HG03469 (cell line): Measurements from ENCODE around the gene FNDC3B.
A peak's percentile ranks its signal among the peaks of the same experiment; 100 is the strongest.
"Not testable (repeated sequence)": the region's sequence is repeated elsewhere in the genome, so short reads cannot be mapped to it uniquely, and the experiment has no call there.

Experiments used
- ATAC-seq: cut with Tn5 transposase; IDR thresholded peaks from one replicate; pipeline ENCODE4 v1.9.1; 2021; ENCODE audit warnings: mild to moderate bottlenecking, moderate library complexity, moderate number of reproducible peaks; ENCODE audit not compliant: unreplicated experiment

FNDC3B gene

DNA sequence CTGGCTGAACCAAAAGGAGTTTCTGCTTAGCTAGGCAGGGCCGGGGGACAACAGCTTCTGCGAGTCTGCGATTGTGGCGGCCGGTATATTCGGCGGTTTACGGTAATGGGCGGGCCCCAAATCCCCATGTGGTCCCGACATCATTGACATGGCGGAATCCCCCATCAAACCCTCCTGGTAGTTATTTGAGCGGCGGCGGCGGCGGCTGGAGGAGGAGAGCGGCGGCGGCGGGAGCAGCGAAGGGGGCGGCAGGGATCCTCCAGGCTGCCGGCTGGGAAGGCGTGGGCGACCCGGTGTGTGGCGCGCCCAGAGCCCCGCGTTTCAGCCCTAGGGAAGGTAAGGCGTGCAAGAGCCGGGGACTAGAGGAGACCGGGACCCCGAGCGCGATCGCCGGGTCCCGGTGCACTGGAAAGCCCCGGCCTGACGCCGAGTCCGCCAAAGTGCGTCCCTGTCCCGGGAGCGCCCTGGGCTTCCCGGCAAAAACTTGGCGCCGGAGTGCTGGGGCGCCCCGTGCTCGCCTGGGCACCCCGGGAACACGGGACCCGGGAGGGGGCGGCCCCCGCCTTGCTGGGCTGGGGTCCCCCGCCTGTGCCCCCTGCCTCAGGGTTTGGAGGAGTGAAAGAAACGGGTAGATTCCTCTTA is at the start of gene FNDC3B:
Gene FNDC3B, plus strand, starts transcription at position 143 of the 642 bp plus-strand sequence. CDS start 72,902 bp downstream, outside the sequence.
- peak; percentile 55 for ATAC-seq

GRCh38 chr3:171990239-171990638 is 49.1 kb upstream of the FNDC3B start:
- not testable (repeated sequence) for ATAC-seq

GRCh38 chr3:171991166-171991565 is 48.2 kb upstream of the FNDC3B start:
- no peak for ATAC-seq

- ATAC-seq, result no peak
Observed at GRCh38 chr3:171994646-171995428, 44.5 kb upstream of the FNDC3B start.

- no peak for ATAC-seq
Observed at GRCh38 chr3:171995486-171995885, 43.9 kb upstream of the FNDC3B start.

GRCh38 chr3:171996178-171996817 is 43.1 kb upstream of the FNDC3B start:
- ATAC-seq, result no peak

DNA sequence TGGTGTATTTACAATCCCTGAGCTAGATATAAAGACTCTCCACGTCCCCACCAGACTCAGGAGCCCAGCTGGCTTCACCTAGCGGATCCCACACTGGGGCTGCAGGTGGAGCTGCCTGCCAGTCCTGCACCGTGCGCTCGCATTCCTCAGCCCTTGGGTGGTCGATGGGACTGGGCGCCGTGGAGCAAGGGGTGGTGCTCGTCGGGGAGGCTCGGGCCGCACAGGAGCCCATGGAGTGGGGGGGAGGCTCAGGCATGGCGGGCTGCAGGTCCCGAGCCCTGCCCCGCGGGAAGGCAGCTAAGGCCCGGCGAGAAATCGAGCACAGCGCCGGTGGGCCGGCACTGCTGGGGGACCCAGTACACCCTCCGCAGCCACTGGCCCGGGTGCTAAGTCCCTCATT is 40.6 kb upstream of the FNDC3B start:
- ATAC-seq, result not testable (repeated sequence)

GRCh38 chr3:172001616-172002015 is 37.8 kb upstream of the FNDC3B start:
- ATAC-seq, result not testable (repeated sequence)

- no peak for ATAC-seq
Observed at GRCh38 chr3:172002512-172003078, 36.8 kb upstream of the FNDC3B start.

- no peak for ATAC-seq
Observed at GRCh38 chr3:172003146-172003545, 36.2 kb upstream of the FNDC3B start.

- no peak for ATAC-seq
Observed at GRCh38 chr3:172007065-172007370, 32.4 kb upstream of the FNDC3B start.

GRCh38 chr3:172009803-172010202 is 29.6 kb upstream of the FNDC3B start:
- no peak for ATAC-seq

DNA sequence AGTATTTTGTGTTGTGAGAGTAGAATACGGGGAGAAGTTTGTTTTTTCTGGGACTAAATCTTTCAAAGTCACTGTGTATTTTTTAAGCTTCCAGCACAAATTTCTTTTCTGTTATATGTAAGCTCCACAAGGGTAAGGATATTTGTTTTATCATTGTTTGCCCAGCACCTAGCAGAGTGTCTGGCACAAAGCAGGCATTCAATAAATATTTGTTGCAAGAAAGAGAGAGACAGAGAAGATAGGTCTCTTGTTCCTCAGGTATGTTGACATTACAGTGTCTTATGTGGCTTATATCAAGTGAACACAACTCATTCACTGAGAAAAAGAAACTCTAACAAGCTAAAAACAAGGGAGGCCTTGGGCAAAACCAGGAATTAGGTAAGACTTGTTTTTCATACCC is 26.6 kb upstream of the FNDC3B start:
- ATAC-seq, result no peak

DNA sequence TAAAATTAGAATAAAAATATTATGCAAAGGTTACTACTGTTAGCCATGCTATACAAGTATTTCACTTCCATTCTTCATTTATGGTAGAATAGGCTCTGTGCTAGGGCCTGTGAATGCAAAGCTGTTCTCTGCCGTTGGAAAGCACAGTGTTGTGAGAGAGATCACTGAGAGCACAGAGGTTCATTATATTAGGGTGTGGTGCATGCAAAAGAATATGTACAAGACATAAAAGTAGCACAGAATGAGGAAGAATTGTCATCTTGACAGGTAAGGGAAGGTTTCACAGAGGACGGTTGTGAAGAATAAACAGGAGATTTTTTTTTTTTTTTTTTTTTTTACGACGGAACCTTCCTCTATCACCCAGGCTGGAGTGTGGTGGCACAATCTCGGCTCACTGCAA is 25.2 kb upstream of the FNDC3B start:
- no peak for ATAC-seq

DNA sequence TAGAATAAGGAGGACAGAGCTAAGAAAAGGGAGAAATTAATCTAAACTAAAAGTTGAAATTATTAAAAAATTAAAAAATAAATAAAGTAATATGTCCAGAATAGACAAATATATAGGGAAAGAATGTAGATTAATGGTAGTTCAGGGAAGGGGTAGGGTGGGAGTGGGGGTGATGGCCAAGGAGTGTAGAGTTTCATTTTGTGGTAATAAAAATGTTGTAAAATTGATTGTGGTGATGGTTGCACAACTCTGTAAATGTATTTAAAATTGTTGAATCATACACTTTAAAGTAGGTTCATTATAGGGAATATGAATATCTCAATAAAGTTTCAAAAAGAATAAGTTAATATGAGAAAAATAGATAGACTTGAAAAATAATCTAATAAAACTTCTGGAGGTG is 21.0 kb upstream of the FNDC3B start:
- no peak for ATAC-seq

DNA sequence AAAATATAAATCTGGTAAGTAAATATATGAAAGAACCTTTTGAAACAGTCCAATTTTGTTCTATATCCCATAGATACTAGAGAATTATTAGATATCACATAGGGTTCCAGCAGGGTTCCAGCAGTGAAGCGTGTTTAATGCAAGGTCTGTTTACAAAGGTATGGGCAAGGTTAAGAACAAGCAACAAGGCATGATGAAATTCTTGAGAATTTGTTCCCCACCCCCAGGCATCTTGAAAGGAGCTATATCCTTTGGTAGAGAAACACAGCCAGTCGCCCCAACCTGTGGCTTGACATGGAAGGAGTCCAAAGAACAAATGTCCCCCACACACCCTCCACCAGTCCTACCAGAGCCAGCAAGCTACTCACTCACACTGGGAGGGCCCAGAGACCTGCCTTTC is 18.6 kb upstream of the FNDC3B start:
- ATAC-seq, result no peak

GRCh38 chr3:172021164-172021563 is 18.2 kb upstream of the FNDC3B start:
- ATAC-seq, result no peak

DNA sequence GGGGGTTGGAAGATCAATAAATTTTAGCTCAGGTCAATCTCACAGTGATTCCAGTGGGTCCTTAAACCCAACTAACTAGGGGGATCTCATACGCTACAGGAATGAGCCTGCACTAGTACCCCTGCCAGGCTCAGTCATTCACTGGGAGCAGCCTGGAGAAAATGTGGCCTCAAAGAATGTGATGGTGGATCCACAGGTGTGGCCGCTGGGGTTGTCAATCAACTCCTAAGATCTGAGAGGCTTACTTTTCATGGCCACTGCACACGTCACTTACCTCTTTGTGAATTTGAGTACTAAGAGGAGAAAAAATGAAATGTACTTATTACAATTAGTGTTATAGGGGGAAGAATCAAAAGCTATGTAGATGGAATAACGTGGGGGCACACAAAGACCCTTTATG is 17.5 kb upstream of the FNDC3B start:
- no peak for ATAC-seq

DNA sequence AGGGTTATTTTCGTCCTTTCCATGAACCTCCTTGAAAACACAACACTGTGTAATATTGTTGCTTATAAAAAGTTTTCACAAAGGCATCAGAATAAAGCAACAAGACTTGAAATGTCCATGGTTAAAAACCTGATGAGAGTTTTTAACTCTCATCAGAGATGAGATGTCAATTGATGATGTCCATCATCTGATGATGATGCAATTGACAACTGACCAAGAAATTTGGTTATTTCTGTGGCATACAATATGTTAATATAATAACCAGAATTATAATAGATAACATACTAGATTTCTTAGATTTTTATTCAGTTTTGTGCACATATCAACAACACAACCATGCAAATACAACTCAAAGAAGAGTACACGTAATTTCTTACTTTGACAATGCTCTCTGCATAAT is 15.5 kb upstream of the FNDC3B start:
- no peak for ATAC-seq

GRCh38 chr3:172024679-172025078 is 14.7 kb upstream of the FNDC3B start:
- ATAC-seq, result no peak

DNA sequence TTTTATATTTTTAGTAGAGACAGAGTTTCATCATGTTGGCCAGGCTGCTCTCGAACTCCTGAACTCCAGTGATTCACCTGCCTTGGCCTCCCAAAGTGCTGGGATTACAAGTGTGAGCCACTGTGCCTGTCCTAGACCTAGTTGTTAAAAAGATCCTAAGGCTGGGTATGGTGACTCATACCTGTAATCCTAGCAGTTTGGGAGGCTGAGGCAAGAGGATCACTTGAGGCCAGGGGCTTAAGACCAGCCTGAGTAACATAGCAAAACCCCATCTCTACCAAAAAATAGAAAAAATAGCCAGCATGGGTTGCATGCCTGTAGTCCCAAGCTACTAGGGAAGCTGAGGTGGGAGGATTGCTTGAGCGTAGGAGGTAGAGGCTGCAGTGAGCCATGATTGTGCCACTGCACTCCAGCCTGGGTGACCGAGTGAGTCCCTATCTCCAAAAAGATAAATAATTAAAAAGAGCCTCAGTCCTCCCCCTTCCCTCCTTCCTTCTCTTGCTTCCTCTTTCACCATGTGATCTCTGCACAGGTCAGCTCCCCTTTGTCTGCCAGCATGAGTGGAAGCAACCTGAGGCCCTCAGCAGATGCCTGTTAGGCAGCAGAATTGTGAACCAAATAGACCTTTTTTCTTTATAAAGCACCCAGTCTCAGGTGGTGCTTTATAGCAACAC is 9.8 kb upstream of the FNDC3B start:
- ATAC-seq, result no peak
